Vagina (tissue), 2 donors: Measurements from ENCODE around the gene AMFR. TPM values are rescaled to one million over a fixed set of nuclear protein-coding genes. Genes with fewer than 3 reads are reported as not detected.

Experiments
- DNase-seq, 2 donors: peaks; one replicate each; pipeline ENCODE4 v3.0.0-alpha.2; 2017; ENCODE audit errors: extremely low spot score in 2 of 2
- H3K27ac ChIP-seq: fragments of 200-600 bp; sonication (generic); one replicate; pipeline ENCODE4 v1.5.1; 2019
- H3K27me3 ChIP-seq: fragments of 200-600 bp; sonication (generic); one replicate; pipeline ENCODE4 v1.5.1; 2019
- H3K36me3 ChIP-seq, 2 donors: fragments of 200-600 bp; sonication (generic); one replicate each; pipeline ENCODE4 v1.5.1; 2017 to 2019
- H3K4me1 ChIP-seq: fragments of 200-600 bp; sonication (generic); one replicate; pipeline ENCODE4 v1.5.1; 2019
- H3K4me3 ChIP-seq, 2 donors: fragments of 200-600 bp; sonication (generic); 1 replicate in 1 of 2; 2 replicates in 1 of 2; pipeline ENCODE4 v1.5.1; 2016 to 2019
- H3K9me3 ChIP-seq: fragments of 200-600 bp; sonication (generic); one replicate; pipeline ENCODE4 v1.5.1; 2019
- CTCF ChIP-seq, 3 experiments: fragments of 450-650 bp in 2 of 3; fragments of 200-600 bp in 1 of 3; sonication (generic) in 1 of 3; IDR thresholded peaks; one replicate each; pipeline ENCODE4 v1.5.1; 2017 to 2019; ENCODE audit warnings: antibody characterized with exemption in 3 of 3, mild to moderate bottlenecking in 2 of 3, moderate library complexity in 2 of 3
- POLR2A ChIP-seq, 2 donors: fragments of 450-650 bp; IDR thresholded peaks; one replicate each; pipeline ENCODE4 v1.6.1; 2017; ENCODE audit warnings: antibody characterized with exemption in 2 of 2, mild to moderate bottlenecking in 2 of 2, moderate library complexity in 2 of 2
- POLR2AphosphoS5 ChIP-seq, 2 donors: sonication (generic); formaldehyde crosslinking; IDR thresholded peaks; one replicate each; pipeline ENCODE4 v1.9.0; 2017; ENCODE audit warnings: antibody characterized with exemption in 2 of 2, mild to moderate bottlenecking in 2 of 2, low read depth in 1 of 2; ENCODE audit not compliant: insufficient read depth in 1 of 2
- intact Hi-C: fragments of 100-400 bp; cut with DNase I; formaldehyde crosslinking; loops from one replicate; pipeline ENCODE4 v1.15.1; 2023
- total RNA-seq: library from RNA; depleted of rRNA; stranded (reverse); fragments of >200 nt; gene quantifications from one replicate; pipeline ENCODE4 v1.2.3, GENCODE V29; 2016

AMFR gene
- total RNA-seq, 1 donor from 2014 or later = 132 TPM

- no peak for DNase-seq
- no peak for TF ChIP-seq POLR2AphosphoS5 (IDR thresholded peaks at IDR 0.05; ENCODE audit: insufficient read depth in 1 of 2, low read depth in 1 of 2)
- no peak for TF ChIP-seq CTCF (IDR thresholded peaks at IDR 0.05)
- no peak for TF ChIP-seq POLR2A (IDR thresholded peaks at IDR 0.05)
- intact Hi-C loops = no loop called here
- no peak overlapping the region for H3K4me3 ChIP-seq
- H3K27ac ChIP-seq = no peak overlapping the region
- H3K4me1 ChIP-seq = peaks cover under 1% of the 10 kb centered on the region
- H3K27me3 ChIP-seq = no peaks in the 10 kb centered on the region
- H3K9me3 ChIP-seq = no peaks in the 10 kb centered on the region
- no peaks in the 10 kb centered on the region for H3K36me3 ChIP-seq
Observed at GRCh38 chr16:56350491-56351405, 74.6 kb downstream of the AMFR start.

- no peaks in the 10 kb centered on the region for H3K27me3 ChIP-seq
- H3K4me1 ChIP-seq = no peaks in the 10 kb centered on the region
- H3K4me3 ChIP-seq = no peak overlapping the region
- H3K36me3 ChIP-seq = no peaks in the 10 kb centered on the region
- no peak overlapping the region for H3K27ac ChIP-seq
- no peak for DNase-seq
- TF ChIP-seq POLR2A (IDR thresholded peaks at IDR 0.05) = no peak
- no peak for TF ChIP-seq CTCF (IDR thresholded peaks at IDR 0.05)
- no peak for TF ChIP-seq POLR2AphosphoS5 (IDR thresholded peaks at IDR 0.05; ENCODE audit: insufficient read depth in 1 of 2, low read depth in 1 of 2)
- intact Hi-C loops = no loop called here
- no peaks in the 10 kb centered on the region for H3K9me3 ChIP-seq
Observed at GRCh38 chr16:56349711-56350161, 75.6 kb downstream of the AMFR start.

- DNase-seq = no peak
- H3K4me1 ChIP-seq = peaks cover 2% of the 10 kb centered on the region
- H3K27ac ChIP-seq = no peak overlapping the region
- H3K9me3 ChIP-seq = no peaks in the 10 kb centered on the region
- TF ChIP-seq POLR2AphosphoS5 (IDR thresholded peaks at IDR 0.05; ENCODE audit: insufficient read depth in 1 of 2, low read depth in 1 of 2) = no peak
- TF ChIP-seq CTCF (IDR thresholded peaks at IDR 0.05) = no peak
- TF ChIP-seq POLR2A (IDR thresholded peaks at IDR 0.05) = no peak
- no peaks in the 10 kb centered on the region for H3K36me3 ChIP-seq
- H3K4me3 ChIP-seq = no peak overlapping the region
- no peaks in the 10 kb centered on the region for H3K27me3 ChIP-seq
- intact Hi-C loops = no loop called here
Observed at GRCh38 chr16:56349086-56349415, 76.3 kb downstream of the AMFR start.

- no peak for TF ChIP-seq CTCF (IDR thresholded peaks at IDR 0.05)
- TF ChIP-seq POLR2A (IDR thresholded peaks at IDR 0.05) = no peak
- no peak for TF ChIP-seq POLR2AphosphoS5 (IDR thresholded peaks at IDR 0.05; ENCODE audit: insufficient read depth in 1 of 2, low read depth in 1 of 2)
Observed at GRCh38 chr16:56348168-56349085, 76.9 kb downstream of the AMFR start.

More at GRCh38 chr16:56348168-56349085, 76.9 kb downstream of the AMFR start:
- no peak for DNase-seq
- H3K36me3 ChIP-seq = no peaks in the 10 kb centered on the region
- H3K27ac ChIP-seq = no peak overlapping the region
- H3K9me3 ChIP-seq = no peaks in the 10 kb centered on the region
- H3K4me1 ChIP-seq = peaks cover 8% of the 10 kb centered on the region
- H3K4me3 ChIP-seq = no peak overlapping the region
- intact Hi-C loops = no loop called here
- no peaks in the 10 kb centered on the region for H3K27me3 ChIP-seq
